HepG2 (cell line): ENCODE measurements around the gene EHBP1. TPM values are rescaled to one million over a fixed set of nuclear protein-coding genes. Genes with fewer than 3 reads are reported as not detected.

Experiments
- ATAC-seq: fragments of 200-7000 bp; cut with Tn5 transposase; 3 replicates; pipeline ENCODE4 v1.9.1; 2020; ENCODE audit warnings: mild to moderate bottlenecking, moderate library complexity
- BruUV-seq: library from RNA; stranded (reverse); fragments of 400-500 nt; replicated peaks from 2 replicates; lab custom pipeline; 2021; lab: Mats Ljungman, UMichigan
- CTCF ChIA-PET: fragments of 300-600 bp; formaldehyde crosslinking; extraction: SDS; loops from one replicate; lab custom pipeline; 2021; ENCODE audit warnings: low total read pairs, inconsistent platforms, low intra/inter-chr PET ratio; lab: Yijun Ruan, JAX
- POLR2A ChIA-PET: fragments of 350-600 bp; sonication (Branson Sonifier 250); formaldehyde crosslinking; loops from one replicate; lab custom pipeline; 2020; ENCODE audit warnings: antibody characterized with exemption, inconsistent platforms; lab: Yijun Ruan, JAX
- DNase-seq: peaks from one replicate; pipeline ENCODE4 v3.0.0-alpha.2; 2015; ENCODE audit warnings: low spot score
- FAIRE-seq: peaks from 3 replicates; lab custom pipeline; 2011; peaks lifted over from hg19 to GRCh38; lab: Jason Lieb, UNC
- H2AFZ ChIP-seq: one replicate; pipeline ENCODE4 v1.6.1; 2011; ENCODE audit warnings: low read length, inconsistent platforms
- H3K27ac ChIP-seq: fragments of 300-600 bp; 3 replicates; pipeline ENCODE4 v1.8.0; 2011; ENCODE audit warnings: mixed run types, mild to moderate bottlenecking, mixed read lengths, low read length, inconsistent platforms; ENCODE audit not compliant: insufficient read depth; ENCODE audit errors: extremely low read length
- H3K27me3 ChIP-seq, 2 experiments: fragments of 200-600 bp in 1 of 2; 2 replicates in 1 of 2; 3 replicates in 1 of 2; pipeline versions ENCODE4 v1.6.0 to v1.8.0; 2011; ENCODE audit warnings: low read length in 2 of 2, mild to moderate bottlenecking in 2 of 2, moderate library complexity in 2 of 2, inconsistent platforms in 1 of 2; ENCODE audit not compliant: insufficient read depth in 2 of 2, control insufficient read depth in 1 of 2
- H3K36me3 ChIP-seq, 2 experiments: fragments of 200-600 bp in 1 of 2; replicated peaks in 1 of 2; 2 replicates in 1 of 2; 3 replicates in 1 of 2; pipeline versions ENCODE4 v1.5.1 to v1.8.0; 2011; ENCODE audit warnings: low read length in 2 of 2, inconsistent platforms in 1 of 2; ENCODE audit not compliant: insufficient read depth in 2 of 2, control insufficient read depth in 1 of 2
- H3K4me1 ChIP-seq: 2 replicates; pipeline ENCODE4 v1.5.1; 2012; ENCODE audit warnings: low read length, inconsistent platforms; ENCODE audit not compliant: insufficient read depth
- H3K4me2 ChIP-seq: 2 replicates; pipeline ENCODE4 v1.6.0; 2011; ENCODE audit warnings: low read depth, low read length, inconsistent platforms
- H3K4me3 ChIP-seq, 3 experiments: fragments of 200-600 bp in 1 of 3; sonication (generic), shearing (Covaris generic) in 1 of 3; replicated peaks in 1 of 3; 2 replicates each; pipeline ENCODE4 v1.5.1; 2011 to 2016; ENCODE audit warnings: low read length in 3 of 3, inconsistent platforms in 2 of 3, low read depth in 2 of 3, mild to moderate bottlenecking in 2 of 3, control low read depth in 1 of 3, mixed read lengths in 1 of 3; ENCODE audit not compliant: insufficient read depth in 1 of 3
- H3K79me2 ChIP-seq: one replicate; pipeline ENCODE4 v1.6.1; 2011; ENCODE audit warnings: low read length, inconsistent platforms; ENCODE audit not compliant: insufficient read depth
- H3K9ac ChIP-seq: 2 replicates; pipeline ENCODE4 v1.6.0; 2011; ENCODE audit warnings: mild to moderate bottlenecking, low read depth, low read length, inconsistent platforms; ENCODE audit not compliant: insufficient read depth
- H3K9me3 ChIP-seq: 2 replicates; pipeline ENCODE4 v1.5.1; 2012; ENCODE audit warnings: mild to moderate bottlenecking, low read length
- H4K20me1 ChIP-seq: 2 replicates; pipeline ENCODE4 v1.6.0; 2011; ENCODE audit warnings: inconsistent platforms, mild to moderate bottlenecking, low read length, moderate library complexity; ENCODE audit not compliant: insufficient read depth
- ZKSCAN5 ChIP-seq: sonication (generic); formaldehyde crosslinking; IDR thresholded peaks from 2 replicates; pipeline ENCODE4 v1.5.1; 2020; ENCODE audit warnings: mild to moderate bottlenecking, missing genetic modification reagents
- ZNF205 ChIP-seq: IDR thresholded peaks from 2 replicates; pipeline ENCODE4 v1.6.1; 2018; ENCODE audit warnings: missing biosample characterization, missing genetic modification reagents
- ZNF207 ChIP-seq: fragments of 450-650 bp; IDR thresholded peaks from 2 replicates; pipeline ENCODE4 v1.6.1; 2016; ENCODE audit warnings: antibody characterized with exemption, borderline replicate concordance
- ZNF280B ChIP-seq: sonication (generic); formaldehyde crosslinking; IDR thresholded peaks from 2 replicates; pipeline ENCODE4 v1.5.0; 2020; ENCODE audit warnings: missing genetic modification reagents, mild to moderate bottlenecking, borderline replicate concordance
- ZNF44 ChIP-seq: sonication (generic); formaldehyde crosslinking; IDR thresholded peaks from 2 replicates; pipeline ENCODE4 v1.5.1; 2020; ENCODE audit warnings: mild to moderate bottlenecking, missing genetic modification reagents
- ZNF546 ChIP-seq: sonication (generic); formaldehyde crosslinking; conservative IDR thresholded peaks from 2 replicates; pipeline ENCODE4 v1.8.1; 2023; ENCODE audit warnings: mild to moderate bottlenecking, missing genetic modification reagents
- ZNF768 ChIP-seq: sonication (generic); formaldehyde crosslinking; IDR thresholded peaks from 2 replicates; pipeline ENCODE4 v1.4.0; 2020; ENCODE audit warnings: missing genetic modification reagents
- ZNF83 ChIP-seq: sonication (generic); formaldehyde crosslinking; IDR thresholded peaks from 2 replicates; pipeline ENCODE4 v1.4.0; 2020; ENCODE audit warnings: missing genetic modification reagents, mild to moderate bottlenecking, borderline replicate concordance
- ZSCAN21 ChIP-seq: sonication (generic); formaldehyde crosslinking; IDR thresholded peaks from 2 replicates; pipeline ENCODE4 v1.8.0; 2022; ENCODE audit warnings: mild to moderate bottlenecking, missing genetic modification reagents, moderate library complexity, borderline replicate concordance
- in situ Hi-C: cut with HindIII; loops from 2 replicates; pipeline ENCODE4 v1.10.0; 2017; ENCODE audit warnings: low pct_unique_long_range_greater_than_20kb; ENCODE audit not compliant: extremely low pct_ligation_motif_present
- intact Hi-C: fragments of 100-400 bp; cut with micrococcal nuclease; formaldehyde crosslinking; loops from one replicate; pipeline ENCODE4 v1.10.0; 2022; ENCODE audit not compliant: unreplicated experiment
- polyA plus RNA-seq, 8 experiments: library from polyadenylated mRNA; depleted of rRNA in 3 of 8; stranded (reverse) in 7 of 8; unstranded in 1 of 8; fragments of >200 nt; fragmentation: Illumina TruSeq in 4 of 8; extraction: Trizol in 4 of 8; gene quantifications; 2 replicates each; pipeline versions ENCODE4 v1.2.1 to v1.2.3, GENCODE V29; 2011 to 2016; ENCODE audit warnings: low read depth in 4 of 8, missing spikeins in 1 of 8, mixed read lengths in 1 of 8; ENCODE audit not compliant: insufficient read depth in 1 of 8
- total RNA-seq, 5 experiments: library from RNA; depleted of rRNA; stranded (reverse); fragments of >200 nt; fragmentation: Illumina TruSeq; extraction: Trizol; gene quantifications; 2 replicates each; pipeline ENCODE4 v1.2.3, GENCODE V29; 2016; ENCODE audit warnings: low read depth in 1 of 5
- TF ChIP-seq, protein P1 (sequence below): sonication (generic); formaldehyde crosslinking; IDR thresholded peaks from 2 replicates; pipeline ENCODE4 v1.8.0; 2022; ENCODE audit warnings: missing genetic modification reagents, mild to moderate bottlenecking, moderate library complexity, borderline replicate concordance
- TF ChIP-seq, protein P2 (sequence below): sonication (generic); formaldehyde crosslinking; IDR thresholded peaks from 2 replicates; pipeline ENCODE4 v1.4.0; 2020; ENCODE audit warnings: missing genetic modification reagents, borderline replicate concordance

EHBP1 gene
- total and polyA plus RNA-seq, 2 of the 13 experiments (the other 11 are each of a cell fraction or from before 2014, with no cell fraction given): 93.5 to 146 TPM

GRCh38 chr2:62692225-62692624 is 13.3 kb upstream of the EHBP1 start:
- no peaks in the 10 kb centered on the region for H3K79me2 ChIP-seq
- POLR2A ChIA-PET: interaction anchor here (4.7 kb wide), 1 partner anchor 13 kb away, joined by 23 read pairs; the partner anchor contains the start of gene EHBP1
- no TSS peak for BruUV-seq
- intact Hi-C loops: no loop called here
- TF ChIP-seq, protein P1, sequence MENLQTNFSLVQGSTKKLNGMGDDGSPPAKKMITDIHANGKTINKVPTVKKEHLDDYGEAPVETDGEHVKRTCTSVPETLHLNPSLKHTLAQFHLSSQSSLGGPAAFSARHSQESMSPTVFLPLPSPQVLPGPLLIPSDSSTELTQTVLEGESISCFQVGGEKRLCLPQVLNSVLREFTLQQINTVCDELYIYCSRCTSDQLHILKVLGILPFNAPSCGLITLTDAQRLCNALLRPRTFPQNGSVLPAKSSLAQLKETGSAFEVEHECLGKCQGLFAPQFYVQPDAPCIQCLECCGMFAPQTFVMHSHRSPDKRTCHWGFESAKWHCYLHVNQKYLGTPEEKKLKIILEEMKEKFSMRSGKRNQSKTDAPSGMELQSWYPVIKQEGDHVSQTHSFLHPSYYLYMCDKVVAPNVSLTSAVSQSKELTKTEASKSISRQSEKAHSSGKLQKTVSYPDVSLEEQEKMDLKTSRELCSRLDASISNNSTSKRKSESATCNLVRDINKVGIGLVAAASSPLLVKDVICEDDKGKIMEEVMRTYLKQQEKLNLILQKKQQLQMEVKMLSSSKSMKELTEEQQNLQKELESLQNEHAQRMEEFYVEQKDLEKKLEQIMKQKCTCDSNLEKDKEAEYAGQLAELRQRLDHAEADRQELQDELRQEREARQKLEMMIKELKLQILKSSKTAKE (CRISPR knock-in tag): no peak
- no peak for TF ChIP-seq ZSCAN21 (CRISPR knock-in tag)
- TF ChIP-seq, protein P2, sequence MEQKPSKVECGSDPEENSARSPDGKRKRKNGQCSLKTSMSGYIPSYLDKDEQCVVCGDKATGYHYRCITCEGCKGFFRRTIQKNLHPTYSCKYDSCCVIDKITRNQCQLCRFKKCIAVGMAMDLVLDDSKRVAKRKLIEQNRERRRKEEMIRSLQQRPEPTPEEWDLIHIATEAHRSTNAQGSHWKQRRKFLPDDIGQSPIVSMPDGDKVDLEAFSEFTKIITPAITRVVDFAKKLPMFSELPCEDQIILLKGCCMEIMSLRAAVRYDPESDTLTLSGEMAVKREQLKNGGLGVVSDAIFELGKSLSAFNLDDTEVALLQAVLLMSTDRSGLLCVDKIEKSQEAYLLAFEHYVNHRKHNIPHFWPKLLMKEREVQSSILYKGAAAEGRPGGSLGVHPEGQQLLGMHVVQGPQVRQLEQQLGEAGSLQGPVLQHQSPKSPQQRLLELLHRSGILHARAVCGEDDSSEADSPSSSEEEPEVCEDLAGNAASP (CRISPR knock-in tag): no peak
- TF ChIP-seq ZNF768: no peak
- no peak for TF ChIP-seq ZKSCAN5
- no peak for TF ChIP-seq ZNF44
- no peak for TF ChIP-seq ZNF207
- no peak for TF ChIP-seq ZNF83
- no peak for TF ChIP-seq ZNF205 (CRISPR knock-in tag)
- no peak for TF ChIP-seq ZNF546 (CRISPR knock-in tag)
- no peak for TF ChIP-seq ZNF280B (CRISPR knock-in tag)
- TF ChIP-seq, all 625 proteins: peak for 0
- in situ Hi-C loops: no loop called here
- no peak overlapping the region for H3K9ac ChIP-seq
- no peak overlapping the region for H2AFZ ChIP-seq
- H3K4me2 ChIP-seq: no peak overlapping the region
- H3K9me3 ChIP-seq: no peaks in the 10 kb centered on the region
- no peaks in the 10 kb centered on the region for H3K27me3 ChIP-seq
- no peaks in the 10 kb centered on the region for H3K4me1 ChIP-seq
- CTCF ChIA-PET: no interaction called here
- DNase-seq: no peak
- no peak overlapping the region for H3K4me3 ChIP-seq
- FAIRE-seq: no peak
- H4K20me1 ChIP-seq: no peaks in the 10 kb centered on the region
- no peaks in the 10 kb centered on the region for H3K36me3 ChIP-seq
- ATAC-seq: no peak
- no peak overlapping the region for H3K27ac ChIP-seq
